Upper lobe of left lung (tissue), 4 donors: ENCODE measurements around the gene AFTPH.

Experiments used
- POLR2A ChIP-seq, 4 donors: fragments of 450-650 bp; IDR thresholded peaks; one replicate each; pipeline ENCODE4 v1.5.1; 2016 to 2017; ENCODE audit warnings: antibody characterized with exemption in 4 of 4, mild to moderate bottlenecking in 2 of 4
- POLR2AphosphoS5 ChIP-seq, 2 donors: sonication (generic); formaldehyde crosslinking; IDR thresholded peaks; one replicate each; pipeline ENCODE4 v1.5.1; 2017; ENCODE audit warnings: antibody characterized with exemption in 2 of 2
- TF ChIP-seq, protein P1 (sequence below), 6 experiments: fragments of 450-650 bp in 4 of 6; fragments of 200-600 bp in 2 of 6; sonication (generic) in 2 of 6; IDR thresholded peaks; one replicate each; pipeline ENCODE4 v1.5.1; 2016 to 2019; ENCODE audit warnings: antibody characterized with exemption in 6 of 6

DNA sequence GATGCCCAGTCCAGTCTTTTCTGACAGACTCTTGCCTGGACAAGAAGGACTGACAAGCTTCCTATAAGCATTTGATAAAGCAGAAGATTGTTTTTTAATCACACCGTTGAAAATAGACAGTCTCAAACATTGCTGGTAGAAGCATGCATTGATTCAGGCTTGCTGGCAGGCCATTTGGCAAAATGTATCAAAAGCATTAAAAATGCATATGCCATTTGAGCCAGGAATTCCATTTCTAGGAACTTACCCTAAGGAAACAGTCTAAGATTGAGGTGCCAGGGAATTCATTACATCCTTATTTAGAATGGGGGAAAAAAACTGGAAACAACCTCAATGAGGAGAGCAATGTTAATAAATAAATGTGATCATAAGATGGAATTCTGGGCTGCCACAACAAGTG lies 49.5 kb upstream of the AFTPH start:
- TF ChIP-seq POLR2AphosphoS5 (IDR thresholded peaks at IDR 0.05) (no peak), POLR2A (IDR thresholded peaks at IDR 0.05) (no peak)
- TF ChIP-seq, protein P1, sequence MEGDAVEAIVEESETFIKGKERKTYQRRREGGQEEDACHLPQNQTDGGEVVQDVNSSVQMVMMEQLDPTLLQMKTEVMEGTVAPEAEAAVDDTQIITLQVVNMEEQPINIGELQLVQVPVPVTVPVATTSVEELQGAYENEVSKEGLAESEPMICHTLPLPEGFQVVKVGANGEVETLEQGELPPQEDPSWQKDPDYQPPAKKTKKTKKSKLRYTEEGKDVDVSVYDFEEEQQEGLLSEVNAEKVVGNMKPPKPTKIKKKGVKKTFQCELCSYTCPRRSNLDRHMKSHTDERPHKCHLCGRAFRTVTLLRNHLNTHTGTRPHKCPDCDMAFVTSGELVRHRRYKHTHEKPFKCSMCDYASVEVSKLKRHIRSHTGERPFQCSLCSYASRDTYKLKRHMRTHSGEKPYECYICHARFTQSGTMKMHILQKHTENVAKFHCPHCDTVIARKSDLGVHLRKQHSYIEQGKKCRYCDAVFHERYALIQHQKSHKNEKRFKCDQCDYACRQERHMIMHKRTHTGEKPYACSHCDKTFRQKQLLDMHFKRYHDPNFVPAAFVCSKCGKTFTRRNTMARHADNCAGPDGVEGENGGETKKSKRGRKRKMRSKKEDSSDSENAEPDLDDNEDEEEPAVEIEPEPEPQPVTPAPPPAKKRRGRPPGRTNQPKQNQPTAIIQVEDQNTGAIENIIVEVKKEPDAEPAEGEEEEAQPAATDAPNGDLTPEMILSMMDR (IDR thresholded peaks at IDR 0.05): no peak
